Sigmoid colon (tissue), 7 donors: Measurements from ENCODE around the gene KIF22. TPM values are rescaled to one million over a fixed set of nuclear protein-coding genes. Genes with fewer than 3 reads are reported as not detected.
"Not testable (repeated sequence)": the region's sequence is repeated elsewhere in the genome, so short reads cannot be mapped to it uniquely, and the experiment has no call there.

Experiments
- DNase-seq: peaks from one replicate; pipeline ENCODE4 v3.0.0-alpha.2; 2019
- H3K27ac ChIP-seq, 4 donors: fragments of 200-600 bp; sonication (generic); one replicate each; pipeline ENCODE4 v1.5.1; 2016 to 2019; ENCODE audit warnings: mild to moderate bottlenecking in 1 of 4
- H3K27me3 ChIP-seq, 3 donors: fragments of 200-600 bp; sonication (generic); one replicate each; pipeline ENCODE4 v1.5.1; 2019; ENCODE audit warnings: mild to moderate bottlenecking in 1 of 3
- H3K36me3 ChIP-seq, 4 donors: fragments of 200-600 bp; sonication (generic); one replicate each; pipeline ENCODE4 v1.5.1; 2016 to 2019
- H3K4me1 ChIP-seq, 4 donors: fragments of 200-600 bp; sonication (generic); one replicate each; pipeline ENCODE4 v1.5.1; 2017 to 2019
- H3K4me3 ChIP-seq, 4 donors: fragments of 200-600 bp; sonication (generic); one replicate each; pipeline ENCODE4 v1.5.1; 2017 to 2019; ENCODE audit warnings: mild to moderate bottlenecking in 2 of 4, moderate library complexity in 1 of 4
- H3K9me3 ChIP-seq, 4 donors: fragments of 200-600 bp in 3 of 4; sonication (generic) in 3 of 4; one replicate each; pipeline versions ENCODE4 v1.5.1 to v1.6.1; 2013 to 2019
- CTCF ChIP-seq, 4 experiments: fragments of 450-650 bp in 3 of 4; fragments of 200-600 bp in 1 of 4; IDR thresholded peaks; one replicate each; pipeline ENCODE4 v1.5.1; 2016 to 2019; ENCODE audit warnings: antibody characterized with exemption in 4 of 4, mild to moderate bottlenecking in 3 of 4, moderate library complexity in 2 of 4
- EP300 ChIP-seq, 4 donors: sonication (generic); formaldehyde crosslinking; IDR thresholded peaks; one replicate each; pipeline ENCODE4 v1.6.1; 2017; ENCODE audit warnings: antibody characterized with exemption in 4 of 4
- POLR2A ChIP-seq, 2 donors: fragments of 450-650 bp; IDR thresholded peaks; one replicate each; pipeline ENCODE4 v1.6.1; 2016; ENCODE audit warnings: antibody characterized with exemption in 2 of 2, mild to moderate bottlenecking in 2 of 2, moderate library complexity in 2 of 2
- POLR2AphosphoS5 ChIP-seq, 4 donors: sonication (generic); formaldehyde crosslinking; IDR thresholded peaks; one replicate each; pipeline ENCODE4 v1.6.1; 2017; ENCODE audit warnings: antibody characterized with exemption in 4 of 4
- WGBS, 2 donors: extraction: QIAGEN DNeasy Blood & Tissue Kit; methylation state at CpG; one replicate each; pipeline ENCODE4 v1.1.7; 2013; 5-methylcytosine and 5-hydroxymethylcytosine counted together
- intact Hi-C: fragments of 100-400 bp; cut with DNase I; formaldehyde crosslinking; loops from one replicate; pipeline ENCODE4 v1.15.1; 2023
- polyA plus RNA-seq, 3 donors: library from polyadenylated mRNA; stranded (reverse); fragments of 200-250 nt; gene quantifications; one replicate each; pipeline ENCODE4 v1.2.3, GENCODE V29; 2013
- total RNA-seq, 4 donors: library from RNA; depleted of rRNA; stranded (reverse); fragments of >200 nt; gene quantifications; one replicate each; pipeline ENCODE4 v1.1.0, GENCODE V29; 2016
- donor health status: healthy with polysubstance abuse.
- donor health status: Bipolar disorder and iron deficiency.
- donor health status: healthy.

The KIF22 gene
- total and polyA plus RNA-seq, 7 donors: 11.5 to 71.5 (median 16.1) TPM

DNA sequence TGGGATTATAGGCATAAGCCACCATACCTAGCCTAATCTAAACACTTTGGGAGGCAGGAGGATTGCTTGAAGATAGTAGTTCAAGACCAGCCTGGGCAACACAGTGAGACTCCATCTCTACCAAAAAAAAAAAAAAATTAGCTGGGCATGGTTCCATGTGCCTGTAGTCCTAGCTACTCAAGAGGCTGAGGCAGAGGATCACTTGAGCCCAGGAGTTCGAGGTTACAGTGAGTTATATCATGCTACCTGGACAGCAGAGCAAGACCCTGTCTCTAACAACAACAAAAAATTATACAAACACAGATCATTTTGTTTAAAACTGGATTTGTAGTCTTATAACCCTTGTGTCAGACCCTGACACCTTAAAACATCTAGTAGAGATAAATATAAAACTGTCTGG is 37.0 kb upstream of the KIF22 start:
- TF ChIP-seq EP300 (IDR thresholded peaks at IDR 0.05) (no peak), POLR2AphosphoS5 (IDR thresholded peaks at IDR 0.05) (no peak), POLR2A (IDR thresholded peaks at IDR 0.05) (no peak), CTCF (IDR thresholded peaks at IDR 0.05) (no peak)
- no peak overlapping the region for H3K27ac ChIP-seq
- no peaks in the 10 kb centered on the region for H3K36me3 ChIP-seq
- intact Hi-C loops: no loop called here
- no peaks in the 10 kb centered on the region for H3K4me1 ChIP-seq
- DNase-seq: no peak
- no peaks in the 10 kb centered on the region for H3K9me3 ChIP-seq
- 89 to 91% methylated on average over 1 of the region's 1 CpG for WGBS, 2 donors
- no peaks in the 10 kb centered on the region for H3K27me3 ChIP-seq
- H3K4me3 ChIP-seq: no peak overlapping the region

DNA sequence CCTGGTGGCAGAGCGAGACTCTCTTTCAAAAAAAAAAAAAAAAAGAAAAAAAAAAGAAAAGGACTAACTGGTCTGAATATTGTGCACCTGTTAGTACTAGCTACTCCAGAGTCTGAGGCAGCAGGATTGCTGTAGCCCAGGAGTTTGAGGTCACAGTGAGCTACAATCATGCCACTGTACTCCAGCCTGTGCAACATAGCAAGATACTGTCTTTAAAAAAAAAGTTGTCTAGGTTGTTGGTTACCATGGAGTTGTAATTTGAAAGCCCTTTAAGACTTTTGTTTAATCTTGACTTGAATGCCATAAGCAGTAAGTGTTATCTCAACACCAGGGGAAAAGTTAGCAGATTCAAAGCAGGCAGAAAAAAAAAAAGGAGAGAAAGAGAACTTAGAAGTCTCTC is 33.9 kb upstream of the KIF22 start:
- no peak for DNase-seq
- no peaks in the 10 kb centered on the region for H3K27me3 ChIP-seq
- WGBS, 2 donors: 30 to 62% methylated on average over 1 of the region's 1 CpG
- H3K4me1 ChIP-seq: no peaks in the 10 kb centered on the region
- H3K27ac ChIP-seq: no peak overlapping the region
- no peaks in the 10 kb centered on the region for H3K36me3 ChIP-seq
- no peaks in the 10 kb centered on the region for H3K9me3 ChIP-seq
- TF ChIP-seq POLR2A (IDR thresholded peaks at IDR 0.05) (no peak), EP300 (IDR thresholded peaks at IDR 0.05) (no peak), POLR2AphosphoS5 (IDR thresholded peaks at IDR 0.05) (no peak), CTCF (IDR thresholded peaks at IDR 0.05) (no peak)
- intact Hi-C loops: no loop called here
- H3K4me3 ChIP-seq: no peak overlapping the region

DNA sequence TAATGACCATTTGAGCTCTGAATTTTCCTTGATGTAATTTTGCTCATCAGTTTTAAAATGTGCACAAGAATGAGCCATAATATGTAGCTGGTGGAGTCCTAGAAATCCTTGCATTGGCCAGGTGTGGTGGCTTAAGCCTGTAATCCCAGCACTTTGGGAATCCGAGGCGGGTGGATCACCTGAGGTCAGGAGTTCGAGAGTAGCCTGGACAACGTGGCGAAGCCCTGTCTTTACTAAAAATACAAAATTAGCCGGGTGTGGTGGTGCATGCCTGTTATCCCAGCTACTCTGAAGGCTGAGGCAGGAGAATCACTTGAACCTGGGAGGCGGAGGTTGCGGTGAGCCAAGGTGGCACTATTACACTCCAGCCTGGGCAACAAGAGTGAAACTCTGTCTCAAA is 33.5 kb upstream of the KIF22 start:
- H3K27ac ChIP-seq, DNase-seq, H3K27me3 ChIP-seq, H3K36me3 ChIP-seq, H3K9me3 ChIP-seq, H3K4me1 ChIP-seq, intact Hi-C loops, H3K4me3 ChIP-seq: not testable (repeated sequence)
- WGBS, 2 donors: 63 to 84% methylated on average over 8 of the region's 8 CpGs

- no peaks in the 10 kb centered on the region for H3K27me3 ChIP-seq
- no peaks in the 10 kb centered on the region for H3K4me1 ChIP-seq
- intact Hi-C loops: no loop called here
- TF ChIP-seq EP300 (IDR thresholded peaks at IDR 0.05) (no peak), POLR2AphosphoS5 (IDR thresholded peaks at IDR 0.05) (no peak), CTCF (IDR thresholded peaks at IDR 0.05) (no peak), POLR2A (IDR thresholded peaks at IDR 0.05) (no peak)
- DNase-seq: no peak
- 61 to 73% methylated on average over 6 of the region's 6 CpGs for WGBS, 2 donors
- no peaks in the 10 kb centered on the region for H3K9me3 ChIP-seq
- no peak overlapping the region for H3K4me3 ChIP-seq
- H3K27ac ChIP-seq: no peak overlapping the region
- no peaks in the 10 kb centered on the region for H3K36me3 ChIP-seq
Observed at GRCh38 chr16:29757950-29758466, 32.5 kb upstream of the KIF22 start.

- no peaks in the 10 kb centered on the region for H3K27me3 ChIP-seq
- H3K27ac ChIP-seq: no peak overlapping the region
- H3K36me3 ChIP-seq: no peaks in the 10 kb centered on the region
- no peaks in the 10 kb centered on the region for H3K9me3 ChIP-seq
- intact Hi-C loops: no loop called here
- TF ChIP-seq POLR2AphosphoS5 (IDR thresholded peaks at IDR 0.05): no peak
- TF ChIP-seq EP300 (IDR thresholded peaks at IDR 0.05): no peak
- TF ChIP-seq POLR2A (IDR thresholded peaks at IDR 0.05): no peak
- no peak for TF ChIP-seq CTCF (IDR thresholded peaks at IDR 0.05)
- 13 to 74% methylated on average over 9 of the region's 9 CpGs for WGBS, 2 donors
- no peaks in the 10 kb centered on the region for H3K4me1 ChIP-seq
- no peak for DNase-seq
- H3K4me3 ChIP-seq: no peak overlapping the region
Observed at GRCh38 chr16:29760567-29761279, 29.8 kb upstream of the KIF22 start.

DNA sequence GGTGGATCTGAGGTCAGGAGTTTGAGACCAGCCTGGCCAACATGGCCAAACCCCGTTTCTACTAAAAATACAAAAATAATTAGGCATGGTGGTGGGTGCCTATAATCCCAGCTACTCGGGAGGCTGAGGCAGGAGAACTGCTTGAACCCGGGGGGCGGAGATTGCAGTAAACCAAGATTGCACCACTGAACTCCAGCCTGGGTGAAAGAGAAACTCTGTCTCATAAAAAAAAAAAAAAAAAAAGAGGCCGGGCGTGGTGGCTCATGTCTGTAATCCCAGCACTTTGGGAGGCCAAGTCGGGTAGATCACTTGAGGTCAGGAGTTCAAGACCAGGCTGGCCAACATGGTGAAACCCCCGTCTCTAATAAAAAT is 29.3 kb upstream of the KIF22 start:
- H3K9me3 ChIP-seq, H3K36me3 ChIP-seq, DNase-seq, H3K4me3 ChIP-seq, H3K27ac ChIP-seq, H3K4me1 ChIP-seq, H3K27me3 ChIP-seq, intact Hi-C loops: not testable (repeated sequence)
- WGBS, 2 donors: 19 to 65% methylated on average over 8 of the region's 8 CpGs
